Measurements from ENCODE around the gene ZNF783. TPM values are rescaled to one million over a fixed set of nuclear protein-coding genes. Genes with fewer than 3 reads are reported as not detected.
"Not testable (repeated sequence)": the region's sequence is repeated elsewhere in the genome, so short reads cannot be mapped to it uniquely, and the experiment has no call there.

Gene ZNF783
- total RNA-seq, 1 donor, result 8.5 TPM

DNA sequence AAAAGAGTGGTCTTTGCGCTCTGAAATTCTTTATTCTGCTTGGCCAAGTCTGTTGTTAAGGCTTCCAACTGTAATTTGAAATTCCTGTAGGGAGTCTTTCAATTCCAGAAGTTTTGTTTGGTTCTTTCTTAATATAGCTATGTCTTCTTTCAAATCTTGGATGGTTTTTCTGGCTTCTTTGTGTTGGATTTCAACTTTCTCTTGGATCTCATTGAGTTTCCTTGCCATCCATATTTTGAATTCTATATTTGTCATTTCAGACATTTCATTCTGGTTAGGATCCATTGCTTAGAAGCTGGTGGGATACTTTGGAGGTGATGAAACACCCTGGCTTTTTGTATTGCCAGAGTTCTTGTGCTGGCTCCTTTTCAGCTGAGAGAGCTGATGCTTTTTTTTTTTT is 55.5 kb downstream of the ZNF783 start:
- no peaks in the 10 kb centered on the region for H3K4me1 ChIP-seq (ENCODE audit: insufficient read depth, low read length)
- no peaks in the 10 kb centered on the region for H3K9me3 ChIP-seq (ENCODE audit: low read depth, low read length)
- H3K4me3 ChIP-seq (ENCODE audit: low read length), result no peak overlapping the region
- H3K27me3 ChIP-seq (ENCODE audit: insufficient read depth, low read length), result no peaks in the 10 kb centered on the region

DNA sequence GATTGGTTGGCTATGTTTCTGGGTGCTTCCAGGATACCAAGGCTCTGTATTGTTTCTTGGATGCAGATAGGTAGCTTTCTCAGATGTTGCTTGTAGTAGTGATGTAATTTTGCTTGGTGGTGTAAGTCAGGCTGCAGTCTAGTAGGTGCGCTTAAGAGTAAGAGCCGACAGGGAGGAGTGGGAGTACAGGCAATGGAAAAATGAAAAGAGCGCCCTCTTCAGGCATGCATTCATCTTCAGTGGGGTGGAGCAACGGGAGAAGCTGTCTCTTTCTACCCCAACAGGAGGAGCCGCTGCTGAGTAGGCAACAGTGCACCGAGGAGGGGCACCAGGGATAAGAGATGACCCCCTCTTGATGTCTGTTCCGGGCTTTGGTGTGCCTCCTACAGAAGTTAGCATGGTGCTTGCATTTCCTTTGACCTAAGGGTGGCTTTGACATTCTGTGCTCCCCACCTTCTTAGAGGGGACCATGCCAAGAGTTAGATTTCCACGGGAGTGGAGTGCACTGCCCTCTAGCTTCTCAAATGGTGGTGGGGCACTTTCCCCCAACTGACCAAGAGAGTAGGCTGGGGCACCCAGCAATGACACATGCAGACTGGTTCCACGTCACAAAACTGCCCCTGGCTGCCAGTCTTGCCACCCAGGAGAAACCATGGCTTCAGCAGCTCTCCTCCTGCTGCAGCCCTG is 56.1 kb downstream of the ZNF783 start:
- no peak overlapping the region for H3K4me3 ChIP-seq (ENCODE audit: low read length)

DNA sequence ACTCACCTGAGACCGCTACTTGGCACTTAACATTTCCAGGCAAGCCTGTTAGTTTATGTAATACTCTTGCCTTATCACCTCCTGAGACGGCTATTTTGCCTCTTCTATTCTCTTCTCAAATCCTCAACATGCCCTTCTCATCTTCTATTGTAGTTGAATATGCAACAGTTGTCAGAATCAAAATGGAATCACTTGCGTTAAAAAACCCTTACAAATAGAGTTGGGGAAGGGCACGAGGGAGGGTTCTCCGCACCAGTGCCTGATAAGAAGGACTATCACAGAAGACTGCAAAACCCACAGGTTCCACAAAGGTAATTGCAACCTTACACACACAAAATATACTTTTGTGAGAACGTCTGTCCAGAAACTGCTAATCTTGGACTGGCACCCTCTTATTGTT is 57.4 kb downstream of the ZNF783 start:
- H3K4me1 ChIP-seq (ENCODE audit: insufficient read depth, low read length), result no peaks in the 10 kb centered on the region
- H3K9me3 ChIP-seq (ENCODE audit: low read depth, low read length), result no peaks in the 10 kb centered on the region

More for the DNA sequence above, 56.1 kb downstream of the ZNF783 start:
- Histone ChIP-seq H3K9me3 (ENCODE audit: low read depth, low read length) (no peaks in the 10 kb centered on the region), H3K4me1 (ENCODE audit: insufficient read depth, low read length) (no peaks in the 10 kb centered on the region), H3K27me3 (ENCODE audit: insufficient read depth, low read length) (no peaks in the 10 kb centered on the region)

DNA sequence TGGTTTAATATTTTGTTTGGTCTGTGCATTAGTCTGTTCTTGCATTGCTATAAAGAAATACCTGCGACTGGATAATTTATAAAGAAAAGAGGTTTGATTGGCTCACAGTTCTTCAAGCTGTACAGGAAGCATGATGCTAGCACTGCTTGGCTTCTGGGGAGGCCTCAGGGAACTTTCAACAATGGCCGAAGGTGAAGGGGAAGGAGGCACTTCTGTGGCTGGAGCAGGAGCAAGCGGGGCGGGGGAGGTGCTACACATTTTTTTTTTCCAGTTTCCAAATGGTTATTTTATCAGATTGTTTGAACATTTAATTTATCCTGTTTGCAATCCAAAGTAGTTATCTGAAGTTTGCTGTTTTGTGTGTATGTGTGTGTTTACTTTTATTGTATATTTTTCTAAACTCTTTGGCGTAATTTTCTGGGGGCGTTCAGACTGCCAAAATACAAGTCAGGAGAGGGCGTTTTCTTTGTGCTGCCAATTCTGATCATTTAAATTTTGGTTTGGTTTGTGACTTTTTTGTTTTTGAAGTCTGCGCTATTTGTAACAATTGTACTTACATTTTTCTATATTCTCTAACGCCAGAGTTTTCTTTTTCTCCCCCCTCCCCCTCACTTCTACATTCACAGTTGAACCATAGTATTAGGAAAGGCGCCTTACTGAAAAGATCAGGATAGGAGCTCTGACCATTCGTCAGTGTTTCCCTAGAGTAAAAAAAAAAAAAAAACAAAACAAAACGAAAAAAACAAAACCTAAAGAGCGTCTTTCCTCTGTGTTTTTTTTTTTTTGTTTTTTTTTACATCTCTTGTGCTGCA is 58.5 kb downstream of the ZNF783 start:
- H3K27me3 ChIP-seq (ENCODE audit: insufficient read depth, low read length), result no peaks in the 10 kb centered on the region
- no peaks in the 10 kb centered on the region for H3K4me1 ChIP-seq (ENCODE audit: insufficient read depth, low read length)
- no peak overlapping the region for H3K4me3 ChIP-seq (ENCODE audit: low read length)
- no peaks in the 10 kb centered on the region for H3K9me3 ChIP-seq (ENCODE audit: low read depth, low read length)

More for the DNA sequence above, 57.4 kb downstream of the ZNF783 start:
- H3K4me3 ChIP-seq (ENCODE audit: low read length), result no peak overlapping the region
- no peaks in the 10 kb centered on the region for H3K27me3 ChIP-seq (ENCODE audit: insufficient read depth, low read length)

DNA sequence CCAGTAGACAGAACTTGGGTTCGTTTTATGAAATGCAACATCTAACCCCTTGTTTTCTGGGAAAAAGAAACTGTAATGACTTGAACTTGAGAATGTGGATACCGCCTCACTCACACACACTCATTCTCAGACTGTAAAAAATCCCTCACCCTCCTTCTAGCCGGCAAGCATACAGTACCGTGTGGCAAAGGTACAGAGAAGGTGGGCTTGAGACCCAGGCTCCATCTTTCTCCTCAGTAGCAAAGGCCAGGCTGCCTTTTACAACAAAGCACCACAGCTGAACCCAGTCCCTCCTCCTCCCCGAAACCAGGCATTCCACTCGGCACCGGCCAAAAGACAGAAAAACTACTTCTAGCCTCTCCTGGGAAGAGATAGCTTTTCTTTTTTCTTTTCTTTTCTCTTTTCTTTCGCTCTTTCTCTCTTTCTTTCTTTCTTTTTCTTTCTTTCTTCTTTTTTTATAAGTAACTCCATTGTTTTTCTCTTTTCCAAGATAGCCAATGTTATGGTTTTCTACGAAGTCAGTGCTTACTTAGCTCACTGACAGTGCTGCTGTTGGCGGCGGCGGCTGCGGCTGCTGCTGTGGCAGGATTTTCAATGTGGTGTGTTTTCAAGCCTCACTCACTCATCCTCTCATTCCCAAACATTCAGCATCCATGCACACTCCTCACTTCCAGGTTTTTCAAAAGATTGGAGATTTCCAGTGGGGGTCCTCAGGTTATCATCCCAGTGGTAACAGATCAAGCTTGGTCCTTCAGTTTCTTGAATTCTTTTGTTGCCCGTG is 59.3 kb downstream of the ZNF783 start:
- H3K27me3 ChIP-seq (ENCODE audit: insufficient read depth, low read length); H3K9me3 ChIP-seq (ENCODE audit: low read depth, low read length); H3K4me3 ChIP-seq (ENCODE audit: low read length); H3K4me1 ChIP-seq (ENCODE audit: insufficient read depth, low read length): not testable (repeated sequence)

DNA sequence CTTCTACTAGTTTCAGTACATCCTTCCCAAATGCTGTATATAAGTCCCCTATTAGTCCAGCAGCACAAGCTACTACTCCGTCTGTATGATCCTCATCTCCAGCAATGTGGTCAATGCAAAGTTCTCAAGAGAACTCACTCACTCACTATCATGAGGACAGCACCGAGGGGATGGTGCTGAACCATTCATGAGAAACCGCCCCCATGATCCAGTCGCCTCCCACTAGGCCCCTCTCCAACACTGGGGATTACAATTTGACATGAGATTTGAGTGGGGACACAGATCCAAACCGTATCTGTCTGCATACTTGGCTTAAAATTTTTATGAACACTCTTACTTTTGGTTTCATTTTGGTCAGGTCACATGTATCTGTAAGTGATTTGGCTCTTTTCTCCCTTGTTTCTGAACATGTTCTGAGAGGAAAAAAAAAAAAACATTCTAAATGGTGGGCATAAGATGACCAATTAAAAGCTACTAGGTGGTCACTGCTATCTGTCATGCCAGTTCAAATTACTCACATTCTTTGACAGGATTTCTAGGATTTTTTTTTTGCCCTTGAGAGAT is 60.1 kb downstream of the ZNF783 start:
- H3K4me3 ChIP-seq (ENCODE audit: low read length), result no peak overlapping the region
- H3K27me3 ChIP-seq (ENCODE audit: insufficient read depth, low read length), result no peaks in the 10 kb centered on the region
- H3K9me3 ChIP-seq (ENCODE audit: low read depth, low read length), result no peaks in the 10 kb centered on the region
- no peaks in the 10 kb centered on the region for H3K4me1 ChIP-seq (ENCODE audit: insufficient read depth, low read length)

DNA sequence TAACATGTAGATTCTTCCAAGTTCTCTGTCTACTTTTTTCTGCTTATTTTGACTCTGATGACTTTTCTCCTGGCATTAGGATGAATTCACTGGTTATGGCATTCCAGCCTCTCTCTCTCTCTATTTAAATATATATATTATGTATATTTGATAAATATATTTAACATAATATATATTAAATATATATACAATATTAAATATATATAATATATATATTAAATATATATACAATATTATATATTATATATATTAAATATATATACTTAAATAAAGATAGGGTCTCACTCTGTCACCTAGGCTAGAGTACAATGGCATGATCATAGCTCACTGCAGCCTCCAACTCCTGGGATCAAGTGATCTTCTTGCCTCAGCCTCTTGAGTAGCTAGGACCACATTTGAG is 60.7 kb downstream of the ZNF783 start:
- no peaks in the 10 kb centered on the region for H3K4me1 ChIP-seq (ENCODE audit: insufficient read depth, low read length)
- H3K27me3 ChIP-seq (ENCODE audit: insufficient read depth, low read length), result no peaks in the 10 kb centered on the region
- H3K9me3 ChIP-seq (ENCODE audit: low read depth, low read length), result no peaks in the 10 kb centered on the region
- H3K4me3 ChIP-seq (ENCODE audit: low read length), result no peak overlapping the region

DNA sequence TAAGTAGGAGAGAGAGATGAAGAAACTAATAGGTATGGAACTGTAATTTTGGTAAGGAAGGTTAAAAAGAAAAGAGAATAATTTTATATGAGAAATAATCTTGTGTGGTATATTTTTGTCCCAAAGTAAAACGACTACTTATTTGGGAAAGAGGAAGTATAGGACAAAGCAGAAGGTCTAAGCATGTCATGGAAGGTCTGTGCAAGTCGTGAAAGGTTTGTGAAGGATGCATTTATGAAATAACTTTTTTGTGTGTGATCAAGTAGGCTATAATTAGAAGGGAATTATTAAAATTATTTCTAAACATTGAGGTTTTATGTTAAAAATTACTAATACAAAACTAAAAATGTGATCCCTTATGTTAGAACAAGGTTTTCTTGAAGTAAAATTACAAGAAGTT is 63.3 kb downstream of the ZNF783 start:
- Histone ChIP-seq H3K27me3 (ENCODE audit: insufficient read depth, low read length) (no peaks in the 10 kb centered on the region), H3K4me1 (ENCODE audit: insufficient read depth, low read length) (no peaks in the 10 kb centered on the region), H3K9me3 (ENCODE audit: low read depth, low read length) (no peaks in the 10 kb centered on the region), H3K4me3 (ENCODE audit: low read length) (no peak overlapping the region)

DNA sequence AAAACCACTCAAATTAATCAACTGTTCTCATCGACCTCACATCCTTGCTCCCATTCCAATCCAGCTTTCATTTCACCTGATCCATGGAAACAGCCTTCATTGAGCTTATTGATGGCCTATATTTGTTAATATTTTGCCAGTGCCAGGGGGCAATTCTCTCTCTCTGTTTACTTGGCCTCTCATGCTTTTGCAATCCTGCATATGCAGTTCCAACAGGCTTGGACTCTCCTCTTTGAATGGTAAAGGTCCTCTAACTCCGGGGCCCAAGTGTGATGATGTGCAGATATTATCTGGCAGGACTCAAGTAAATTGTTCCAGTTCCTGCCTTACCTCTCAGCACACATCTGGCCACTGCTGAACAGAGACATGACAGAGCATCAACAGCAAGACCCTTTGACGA is 67.3 kb downstream of the ZNF783 start:
- Histone ChIP-seq H3K4me3 (ENCODE audit: low read length) (no peak overlapping the region), H3K27me3 (ENCODE audit: insufficient read depth, low read length) (no peaks in the 10 kb centered on the region), H3K4me1 (ENCODE audit: insufficient read depth, low read length) (no peaks in the 10 kb centered on the region), H3K9me3 (ENCODE audit: low read depth, low read length) (no peaks in the 10 kb centered on the region)

DNA sequence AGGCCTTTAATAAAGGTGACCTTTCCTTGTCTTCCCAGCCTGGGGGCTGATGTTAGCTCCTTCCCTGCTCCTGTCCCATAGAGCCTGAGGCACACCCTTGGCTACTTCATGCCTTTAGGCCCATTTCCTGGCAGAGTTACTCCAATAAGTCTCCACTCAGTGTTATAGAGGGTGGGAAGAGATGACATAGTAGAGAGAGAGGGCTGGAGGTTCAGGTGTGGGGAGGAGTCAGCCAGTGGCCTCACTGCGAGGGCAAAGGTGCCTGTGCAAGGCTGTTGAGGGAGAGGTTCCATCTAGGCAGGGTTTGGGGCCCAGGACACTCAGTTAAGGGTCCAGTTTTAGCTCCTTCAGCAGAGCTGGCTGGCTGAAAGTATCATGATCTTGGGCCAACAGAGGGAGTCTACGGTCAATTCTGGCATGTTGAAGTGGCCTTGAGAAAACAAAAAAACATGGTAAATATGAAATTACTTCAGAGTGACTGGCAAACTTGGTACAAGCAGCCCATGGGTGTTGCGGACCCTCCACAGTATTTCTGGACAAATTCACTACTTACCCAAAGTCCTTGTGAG is 67.9 kb downstream of the ZNF783 start:
- Histone ChIP-seq H3K4me1 (ENCODE audit: insufficient read depth, low read length) (no peaks in the 10 kb centered on the region), H3K4me3 (ENCODE audit: low read length) (no peak overlapping the region), H3K9me3 (ENCODE audit: low read depth, low read length) (no peaks in the 10 kb centered on the region), H3K27me3 (ENCODE audit: insufficient read depth, low read length) (no peaks in the 10 kb centered on the region)

DNA sequence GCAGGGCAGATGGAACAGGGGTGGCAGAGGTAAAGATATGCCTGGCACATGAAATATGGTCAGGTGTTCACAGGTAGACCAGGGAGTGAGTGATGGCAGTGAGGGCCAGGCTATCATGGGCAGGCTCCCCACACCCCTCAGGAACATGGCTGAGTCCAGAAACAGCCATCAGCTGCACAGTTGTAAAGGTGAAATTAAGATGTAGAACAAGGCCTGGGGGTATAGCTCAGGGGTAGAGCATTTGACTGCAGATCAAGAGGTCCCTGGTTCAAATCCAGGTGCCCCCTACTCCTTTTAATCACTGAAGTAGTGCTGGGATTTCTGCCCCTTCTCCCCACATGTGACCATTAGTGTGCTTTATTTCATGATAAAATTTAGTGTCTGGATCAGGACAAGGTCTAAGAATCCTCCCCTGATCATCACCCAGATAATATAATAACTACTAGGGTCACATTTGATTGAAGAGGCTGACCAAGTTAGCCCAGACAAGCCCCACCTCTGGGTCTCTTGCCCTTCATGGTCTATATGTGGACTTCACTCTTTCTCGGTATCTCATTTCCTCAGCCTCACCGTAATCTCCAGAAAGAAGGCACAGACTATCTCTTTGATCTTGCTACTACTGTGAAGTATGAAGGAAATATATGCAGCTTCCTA is 69.0 kb downstream of the ZNF783 start:
- Histone ChIP-seq H3K9me3 (ENCODE audit: low read depth, low read length) (no peaks in the 10 kb centered on the region), H3K4me1 (ENCODE audit: insufficient read depth, low read length) (no peaks in the 10 kb centered on the region), H3K4me3 (ENCODE audit: low read length) (no peak overlapping the region), H3K27me3 (ENCODE audit: insufficient read depth, low read length) (no peaks in the 10 kb centered on the region)

DNA sequence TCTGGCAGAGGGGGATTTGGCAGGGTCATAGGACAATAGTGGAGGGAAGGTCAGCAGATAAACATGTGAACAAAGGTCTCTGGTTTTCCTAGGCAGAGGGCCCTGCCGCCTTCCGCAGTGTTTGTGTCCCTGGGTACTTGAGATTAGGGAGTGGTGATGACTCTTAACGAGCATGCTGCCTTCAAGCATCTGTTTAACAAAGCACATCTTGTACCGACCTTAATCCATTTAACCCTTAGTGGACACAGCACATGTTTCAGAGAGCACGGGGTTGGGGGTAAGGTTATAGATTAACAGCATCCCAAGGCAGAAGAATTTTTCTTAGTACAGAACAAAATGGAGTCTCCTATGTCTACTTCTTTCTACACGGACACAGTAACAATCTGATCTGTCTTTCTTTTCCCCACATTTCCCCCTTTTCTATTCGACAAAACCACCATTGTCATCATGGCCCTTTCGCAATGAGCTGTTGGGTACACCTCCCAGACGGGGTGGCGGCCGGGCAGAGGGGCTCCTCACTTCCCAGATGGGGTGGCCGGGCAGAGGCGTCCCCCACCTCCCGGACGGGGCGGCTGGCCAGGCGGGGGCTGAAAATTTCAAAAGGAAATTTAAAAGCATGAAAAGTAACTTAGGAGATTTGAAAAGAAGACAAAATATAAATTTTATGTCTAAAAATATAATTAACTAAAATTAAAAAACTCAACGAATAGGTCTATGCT is 70.8 kb downstream of the ZNF783 start:
- H3K4me3 ChIP-seq (ENCODE audit: low read length); H3K4me1 ChIP-seq (ENCODE audit: insufficient read depth, low read length); H3K27me3 ChIP-seq (ENCODE audit: insufficient read depth, low read length); H3K9me3 ChIP-seq (ENCODE audit: low read depth, low read length): not testable (repeated sequence)

DNA sequence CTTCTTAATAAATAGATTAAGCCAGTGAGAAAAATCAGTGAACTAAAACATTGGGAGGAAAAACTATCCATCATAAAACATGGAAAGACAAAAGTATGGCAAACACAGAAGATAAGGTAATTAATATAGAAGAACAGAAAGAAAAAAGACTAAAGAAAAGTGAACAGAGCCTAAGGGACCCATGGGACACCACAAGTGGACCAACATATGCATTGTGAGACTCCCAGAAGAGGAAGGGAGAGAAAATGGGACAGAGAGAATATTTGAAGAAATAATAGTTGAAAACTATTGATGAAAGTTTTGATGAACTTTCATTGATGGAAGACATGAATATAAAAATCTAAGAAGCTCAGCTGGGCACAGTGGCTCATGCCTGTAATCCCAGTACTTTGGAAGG is 71.3 kb downstream of the ZNF783 start:
- Histone ChIP-seq H3K9me3 (ENCODE audit: low read depth, low read length) (no peaks in the 10 kb centered on the region), H3K4me3 (ENCODE audit: low read length) (no peak overlapping the region), H3K27me3 (ENCODE audit: insufficient read depth, low read length) (no peaks in the 10 kb centered on the region), H3K4me1 (ENCODE audit: insufficient read depth, low read length) (no peaks in the 10 kb centered on the region)

DNA sequence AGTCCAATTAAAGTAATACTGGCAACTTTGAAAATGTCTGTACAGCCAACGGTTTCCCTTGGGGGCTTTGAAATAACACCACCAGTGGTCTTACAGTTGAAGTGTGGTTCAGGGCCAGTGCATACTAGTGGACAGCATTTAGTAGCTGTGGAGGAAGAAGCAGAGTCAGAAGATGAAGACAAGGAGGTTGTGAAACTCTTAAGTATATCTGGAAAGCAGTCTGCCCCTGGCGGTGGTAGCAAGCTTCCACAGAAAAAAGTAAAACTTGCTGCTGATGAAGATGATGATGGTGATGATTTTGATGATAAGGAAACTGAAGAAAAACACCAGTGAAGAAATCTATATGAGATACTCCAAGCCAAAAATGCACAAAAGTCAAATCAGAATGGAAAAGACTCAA is 72.2 kb downstream of the ZNF783 start:
- no peaks in the 10 kb centered on the region for H3K4me1 ChIP-seq (ENCODE audit: insufficient read depth, low read length)
- no peaks in the 10 kb centered on the region for H3K27me3 ChIP-seq (ENCODE audit: insufficient read depth, low read length)
- no peaks in the 10 kb centered on the region for H3K9me3 ChIP-seq (ENCODE audit: low read depth, low read length)
- H3K4me3 ChIP-seq (ENCODE audit: low read length), result no peak overlapping the region
